8988T (cell line): ENCODE measurements around the gene TMA7B.

ENCODE experiments used
- DNase-seq: peaks from one replicate; pipeline ENCODE4 v3.0.0; 2011

TMA7B gene

GRCh38 chr22:39959640-39960447 lies at the start of gene TMA7B:
Gene TMA7B (plus strand): TSS chr22:39960397. CDS start chr22:39964375, 3,978 bp downstream.
- DNase-seq: peak; percentile 43

DNA sequence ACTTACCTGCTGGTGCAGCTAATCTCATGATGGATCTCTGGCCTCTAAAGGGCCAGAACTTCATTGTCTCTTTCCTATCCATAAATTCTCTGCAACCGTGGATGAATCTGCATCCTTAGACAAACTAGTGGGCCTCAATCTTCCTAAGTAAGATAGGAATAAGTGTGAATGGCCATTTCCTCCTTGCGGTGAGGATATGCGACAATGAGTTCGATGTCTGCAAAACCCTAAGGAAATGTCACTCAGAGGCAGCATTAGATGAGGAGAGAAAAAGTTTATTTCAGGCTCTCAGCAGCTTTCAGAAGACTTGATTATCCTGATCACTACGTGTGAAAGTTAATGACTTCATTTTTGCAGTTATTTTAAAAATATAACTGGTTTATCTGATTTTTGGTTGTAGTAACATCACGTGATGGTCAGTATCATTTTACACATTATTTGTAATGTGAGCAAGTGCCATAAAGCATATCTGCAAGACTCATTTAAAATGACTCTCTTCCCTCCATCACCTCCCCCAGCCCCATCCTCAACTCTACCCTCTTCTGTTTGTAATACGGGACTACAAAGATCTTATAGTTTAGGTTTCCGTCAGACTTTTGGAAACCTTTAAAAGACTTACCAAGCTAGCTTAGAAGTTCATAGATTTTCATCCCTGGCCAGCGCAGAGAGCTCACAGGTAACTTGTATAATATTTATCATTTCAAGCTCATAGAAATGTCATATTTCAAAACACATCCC lies 49.2 kb upstream of the TMA7B start:
- DNase-seq: no peak

DNA sequence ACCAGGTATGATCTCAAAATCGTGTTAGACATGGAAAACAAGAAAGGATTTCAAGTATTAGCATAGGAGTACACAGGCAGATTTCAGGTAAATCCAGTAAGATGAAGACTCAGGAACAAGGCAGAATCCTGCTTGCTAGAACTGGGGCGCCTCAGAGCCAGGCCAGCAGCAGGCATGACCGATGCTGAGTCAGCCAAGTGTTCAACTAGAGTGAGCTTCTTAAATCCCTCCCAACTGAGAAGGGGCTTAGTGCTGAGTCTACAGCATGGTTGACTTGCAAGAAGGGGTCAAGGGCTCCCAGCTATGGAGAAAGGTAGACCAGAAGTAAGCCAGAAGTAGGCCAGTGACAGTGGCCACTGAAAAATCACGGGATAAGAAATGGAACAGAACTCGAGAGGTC lies 46.9 kb upstream of the TMA7B start:
- DNase-seq: no peak

GRCh38 chr22:39913886-39914285 lies 46.3 kb upstream of the TMA7B start:
- DNase-seq: no peak

GRCh38 chr22:39914584-39914983 lies 45.6 kb upstream of the TMA7B start:
- no peak for DNase-seq

GRCh38 chr22:39915295-39915726 lies 44.9 kb upstream of the TMA7B start:
- no peak for DNase-seq

DNA sequence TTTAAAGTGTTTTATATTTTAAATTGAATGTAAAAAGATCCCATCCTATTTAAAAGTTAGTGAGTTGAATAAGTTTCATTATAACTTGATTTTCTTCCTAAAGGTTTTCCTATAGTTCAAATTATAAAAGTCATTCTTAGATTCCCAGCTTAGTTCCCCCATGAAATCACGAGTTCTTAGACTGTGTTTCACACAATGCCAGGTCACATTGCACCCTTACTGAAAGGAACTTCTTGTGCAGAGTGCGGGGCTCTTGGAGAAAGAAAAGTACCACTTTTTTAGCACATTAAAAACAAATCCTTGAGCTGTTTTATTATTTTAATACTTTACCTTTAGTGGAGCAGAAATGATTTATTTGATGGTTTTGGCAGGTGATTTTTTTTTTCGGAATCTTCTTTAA lies 43.7 kb upstream of the TMA7B start:
- DNase-seq: no peak

DNA sequence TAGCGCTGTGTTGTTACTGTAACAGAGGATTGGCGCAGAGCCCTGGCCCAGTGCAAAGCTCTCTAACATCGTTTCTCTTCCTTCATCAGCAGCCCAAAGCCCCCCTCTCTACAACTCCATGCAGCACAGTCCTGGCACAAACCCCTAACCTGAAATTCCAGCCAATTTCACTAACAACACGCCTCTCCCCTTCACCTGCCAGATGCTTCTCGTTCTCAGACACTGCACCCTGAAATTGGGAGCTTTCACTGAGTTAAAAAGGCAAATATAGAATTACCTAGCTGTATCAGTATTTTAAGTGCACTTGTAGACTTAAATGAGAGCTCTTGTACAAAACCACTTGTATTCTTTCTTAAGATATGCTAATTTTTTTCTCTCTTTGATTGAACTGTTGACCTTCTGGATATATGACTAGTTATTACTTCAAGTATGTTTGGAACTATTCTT lies 43.0 kb upstream of the TMA7B start:
- DNase-seq: no peak

- no peak for DNase-seq
These were observed 42.3 kb upstream of the TMA7B start for GRCh38 chr22:39917776-39918495.

- no peak for DNase-seq
These were observed 40.0 kb upstream of the TMA7B start for GRCh38 chr22:39920134-39920743.

- no peak for DNase-seq
These were observed 36.5 kb upstream of the TMA7B start for GRCh38 chr22:39923696-39924095.

DNA sequence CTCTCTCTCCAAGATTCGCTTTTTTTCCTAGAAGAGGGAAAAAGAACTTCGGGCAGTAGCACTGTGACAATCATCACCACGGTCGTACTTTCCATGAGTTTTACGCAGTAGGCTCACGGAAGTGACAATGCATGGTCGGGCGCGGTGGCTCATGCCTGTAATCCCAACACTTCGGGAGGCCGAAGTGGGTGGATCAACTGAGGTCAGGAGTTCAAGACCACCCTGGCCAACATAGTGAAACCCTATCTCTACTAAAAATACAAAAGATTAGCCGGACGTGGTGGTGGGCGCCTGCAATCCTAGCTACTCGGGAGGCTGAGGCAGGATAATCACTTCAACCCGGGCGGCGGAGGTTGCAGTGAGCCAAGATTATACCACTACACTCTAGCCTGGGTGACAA lies 35.9 kb upstream of the TMA7B start:
- no peak for DNase-seq

- DNase-seq: no peak
These were observed 34.9 kb upstream of the TMA7B start for GRCh38 chr22:39925273-39925672.

DNA sequence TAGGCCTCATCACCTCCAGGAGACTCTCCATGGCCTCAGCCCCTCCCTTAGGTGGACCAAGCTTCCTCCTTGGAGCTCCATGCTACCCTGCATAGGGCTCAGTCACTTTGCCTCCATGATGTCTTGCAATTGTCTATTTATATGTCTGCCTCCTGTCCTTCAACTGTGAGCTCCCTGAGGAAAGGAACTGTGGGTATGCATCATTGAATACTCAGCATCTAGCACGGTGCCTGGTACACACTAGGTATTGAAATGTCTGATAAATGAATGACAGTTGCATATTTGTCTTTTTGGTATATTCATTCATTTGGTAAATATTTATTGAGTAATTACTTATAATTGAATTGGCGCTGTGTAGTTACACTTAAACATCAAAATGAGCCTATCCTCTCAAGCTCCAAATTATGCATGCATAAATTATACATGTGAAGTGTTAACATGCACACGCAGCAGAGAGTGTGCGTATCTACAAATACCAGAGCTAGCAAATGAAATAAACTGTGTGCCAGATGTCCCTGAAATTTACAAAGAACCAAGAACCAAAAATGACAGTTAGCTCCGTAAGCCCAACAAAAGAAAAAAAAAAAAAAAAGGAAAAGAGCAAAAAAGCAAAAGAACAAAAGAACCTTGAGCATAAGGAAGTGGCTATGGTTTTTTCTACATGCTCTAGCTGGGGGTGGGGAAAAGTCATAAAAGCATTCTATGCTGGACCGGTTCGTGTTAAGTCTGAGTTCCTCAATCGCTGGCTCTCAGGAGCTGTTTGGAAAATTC lies 34.1 kb upstream of the TMA7B start:
- no peak for DNase-seq

GRCh38 chr22:39926753-39927152 lies 33.4 kb upstream of the TMA7B start:
- DNase-seq: no peak

DNA sequence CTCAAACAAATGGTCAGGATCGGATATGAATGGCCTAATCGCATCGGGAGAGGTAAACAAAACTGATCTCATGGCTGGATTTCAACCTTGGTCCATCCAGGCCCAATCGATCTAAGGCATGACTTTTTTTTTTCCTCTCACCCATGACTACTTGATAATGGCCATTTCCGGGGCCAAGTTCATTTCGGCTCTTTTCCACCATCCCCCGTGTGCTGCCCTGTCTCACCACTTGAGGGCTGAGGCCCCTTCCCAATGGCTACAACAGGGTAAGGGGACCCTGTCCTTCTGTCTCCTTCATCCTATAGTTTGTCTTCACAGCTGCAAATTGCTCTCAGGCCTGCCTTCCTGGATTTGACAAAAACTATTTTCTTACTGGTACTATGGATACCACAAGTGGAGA lies 32.7 kb upstream of the TMA7B start:
- no peak for DNase-seq

DNA sequence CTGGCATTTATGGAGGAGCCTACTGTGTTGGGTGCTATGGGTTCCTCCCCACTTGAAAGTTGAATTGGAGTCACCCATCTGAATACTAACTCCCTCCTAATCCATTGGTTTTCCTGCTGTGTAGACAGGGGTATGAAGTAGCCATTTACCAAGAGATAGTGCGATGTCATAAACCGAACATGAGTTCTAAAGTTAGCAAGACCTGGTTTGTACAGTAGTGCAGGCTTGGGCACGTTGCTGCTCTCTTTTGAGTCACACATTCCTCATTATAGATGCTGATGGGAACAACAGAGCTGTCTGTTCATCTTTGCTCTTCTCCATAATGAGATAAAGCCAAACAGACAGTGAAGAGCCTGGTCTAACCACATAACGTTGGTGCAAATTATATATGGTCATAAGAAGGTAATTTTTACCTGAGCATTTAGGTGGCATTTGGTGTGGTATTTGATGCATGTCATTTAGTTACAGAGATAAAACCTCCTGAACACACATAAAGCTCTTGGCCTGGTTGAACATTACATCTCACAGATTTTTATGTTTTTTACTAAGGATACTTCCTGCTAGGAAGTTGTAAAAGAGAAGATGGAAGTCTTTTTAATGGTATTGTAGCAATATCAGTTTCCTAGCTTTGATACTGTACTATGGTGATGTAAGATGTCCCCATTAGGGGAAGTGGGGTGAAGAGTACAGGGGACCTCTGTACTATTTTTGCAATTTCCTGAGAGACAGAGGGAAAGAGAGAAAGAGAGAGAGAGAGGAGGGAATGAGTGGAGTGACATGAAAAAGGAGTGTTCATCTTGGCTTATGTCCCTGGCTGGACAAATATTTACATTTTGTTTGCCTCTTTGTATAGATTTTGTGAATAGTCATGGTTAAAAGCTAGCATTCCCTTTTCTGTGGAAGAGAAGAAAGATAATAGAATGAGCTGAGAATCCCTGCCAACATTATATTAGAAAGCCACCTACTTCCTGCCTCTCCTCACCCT lies 31.4 kb upstream of the TMA7B start:
- DNase-seq: no peak

GRCh38 chr22:39931251-39931650 lies 28.9 kb upstream of the TMA7B start:
- DNase-seq: no peak

DNA sequence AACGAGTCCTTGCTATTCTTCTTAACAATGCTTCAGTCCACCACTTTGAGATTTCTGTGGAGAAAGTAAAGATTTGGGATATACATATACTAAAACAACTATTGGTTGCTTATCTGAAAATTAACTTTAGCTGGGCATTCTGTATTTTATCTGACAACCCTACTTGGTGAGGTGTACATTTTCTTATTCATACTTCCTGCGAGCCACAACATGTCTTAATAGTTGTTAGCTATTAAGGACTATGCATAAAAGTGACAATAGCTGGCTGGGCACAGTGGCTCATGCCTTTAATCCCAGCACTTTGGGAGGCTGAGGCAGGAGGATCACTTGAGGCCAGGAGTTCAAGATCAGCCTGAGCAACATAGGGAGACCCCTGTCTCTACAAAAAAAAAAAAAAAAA lies 28.0 kb upstream of the TMA7B start:
- DNase-seq: no peak

- peak; percentile 20 for DNase-seq
These were observed 27.1 kb upstream of the TMA7B start for GRCh38 chr22:39932918-39933649.
